ENCODE results near the gene KIF18B. TPM values are rescaled to one million over a fixed set of nuclear protein-coding genes. Genes with fewer than 3 reads are reported as not detected.

Gene KIF18B
- polyA plus RNA-seq, 2 of the 4 experiments (the other 2 are of a cell fraction) = 19.6 to 41.7 TPM

DNA sequence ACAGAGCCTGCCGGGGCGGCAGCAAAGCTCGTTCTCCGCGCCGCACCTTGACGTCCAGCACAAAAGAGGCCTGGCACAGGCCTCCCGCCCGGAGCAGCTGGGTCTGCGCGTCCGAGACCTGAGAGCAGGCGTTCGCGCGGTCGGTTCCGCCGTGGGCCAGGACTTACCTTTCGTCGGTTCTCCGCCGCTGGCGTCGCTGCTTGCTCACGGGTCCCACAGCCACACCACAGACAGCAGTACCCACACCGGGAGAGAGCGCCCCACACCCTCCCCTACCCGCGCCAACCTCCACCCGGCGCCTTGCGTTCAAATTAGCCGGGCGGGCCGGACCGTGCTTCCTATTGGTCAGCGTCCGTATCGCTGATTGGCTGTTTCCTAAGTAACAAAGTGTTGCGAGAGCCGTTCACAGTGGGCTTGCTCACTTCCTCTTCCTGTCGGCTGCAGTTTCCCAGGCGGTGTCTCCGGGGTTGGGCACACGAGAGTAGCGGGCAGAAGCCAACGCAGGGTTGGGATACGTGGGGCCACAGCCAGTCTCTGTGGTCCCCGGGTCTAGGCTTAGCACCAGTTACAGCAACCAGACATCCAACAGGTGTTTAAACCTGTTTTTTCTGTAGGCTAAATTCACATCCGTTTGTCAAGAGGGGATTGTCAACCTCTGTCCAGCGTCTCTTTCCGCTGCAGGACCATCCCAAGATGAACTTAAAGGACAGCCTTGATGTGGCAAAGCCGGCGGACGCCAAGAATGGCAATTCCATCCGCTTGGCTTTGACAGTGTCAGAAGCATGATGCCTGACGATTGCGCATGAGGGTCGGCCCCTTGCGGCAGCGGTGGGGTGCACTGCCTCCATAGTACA, at the start of gene KIF18B (continued):
- TF ChIP-seq RNF2 (IDR thresholded peaks at IDR 0.05; ENCODE audit: borderline replicate concordance, low read depth) = no peak
- TF ChIP-seq HOXB13 (CRISPR knock-in tag; IDR thresholded peaks at IDR 0.05; ENCODE audit: low read depth) = no peak
- TF ChIP-seq PHF8 (IDR thresholded peaks at IDR 0.05; ENCODE audit: borderline replicate concordance, low read depth) = peak; percentile 77; the same call in 1 of the 2 replicates
- peak; percentile 96 for TF ChIP-seq POLR2A (IDR thresholded peaks at IDR 0.05; ENCODE audit: low read length)
- TF ChIP-seq MYC (IDR thresholded peaks at IDR 0.05; ENCODE audit: borderline replicate concordance, low read length) = no peak
- no peak for TF ChIP-seq NR3C1 (IDR thresholded peaks at IDR 0.05)
- TF ChIP-seq, protein P1, sequence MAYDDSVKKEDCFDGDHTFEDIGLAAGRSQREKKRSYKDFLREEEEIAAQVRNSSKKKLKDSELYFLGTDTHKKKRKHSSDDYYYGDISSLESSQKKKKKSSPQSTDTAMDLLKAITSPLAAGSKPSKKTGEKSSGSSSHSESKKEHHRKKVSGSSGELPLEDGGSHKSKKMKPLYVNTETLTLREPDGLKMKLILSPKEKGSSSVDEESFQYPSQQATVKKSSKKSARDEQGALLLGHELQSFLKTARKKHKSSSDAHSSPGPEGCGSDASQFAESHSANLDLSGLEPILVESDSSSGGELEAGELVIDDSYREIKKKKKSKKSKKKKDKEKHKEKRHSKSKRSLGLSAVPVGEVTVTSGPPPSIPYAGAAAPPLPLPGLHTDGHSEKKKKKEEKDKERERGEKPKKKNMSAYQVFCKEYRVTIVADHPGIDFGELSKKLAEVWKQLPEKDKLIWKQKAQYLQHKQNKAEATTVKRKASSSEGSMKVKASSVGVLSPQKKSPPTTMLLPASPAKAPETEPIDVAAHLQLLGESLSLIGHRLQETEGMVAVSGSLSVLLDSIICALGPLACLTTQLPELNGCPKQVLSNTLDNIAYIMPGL (CRISPR knock-in tag; IDR thresholded peaks at IDR 0.05; ENCODE audit: borderline replicate concordance) = no peak
- peak; percentile 25 to 43; a peak in 3 of 5 replicates for TF ChIP-seq RAD21 (conservative IDR thresholded peaks at IDR 0.05 in 1 of 2, IDR thresholded peaks at IDR 0.05 in 1 of 2)
- TF ChIP-seq RARB (CRISPR knock-in tag; IDR thresholded peaks at IDR 0.05) = 0 out of 2 replicates have a peak, but pooled peaks have one; percentile 44
- no peak for TF ChIP-seq ZNF302 (CRISPR knock-in tag; IDR thresholded peaks at IDR 0.05)
- no peak for TF ChIP-seq TFCP2L1 (CRISPR knock-in tag; IDR thresholded peaks at IDR 0.05)
- TF ChIP-seq CHD4 (IDR thresholded peaks at IDR 0.05; ENCODE audit: borderline replicate concordance) = no peak
- TF ChIP-seq BHLHE40 (IDR thresholded peaks at IDR 0.05; ENCODE audit: low read depth, low read length) = no peak
- TF ChIP-seq CBX8 (IDR thresholded peaks at IDR 0.05) = no peak
- TF ChIP-seq, protein P2, sequence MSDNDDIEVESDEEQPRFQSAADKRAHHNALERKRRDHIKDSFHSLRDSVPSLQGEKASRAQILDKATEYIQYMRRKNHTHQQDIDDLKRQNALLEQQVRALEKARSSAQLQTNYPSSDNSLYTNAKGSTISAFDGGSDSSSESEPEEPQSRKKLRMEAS (IDR thresholded peaks at IDR 0.05) = peak; percentile 91
- TF ChIP-seq, protein P3, sequence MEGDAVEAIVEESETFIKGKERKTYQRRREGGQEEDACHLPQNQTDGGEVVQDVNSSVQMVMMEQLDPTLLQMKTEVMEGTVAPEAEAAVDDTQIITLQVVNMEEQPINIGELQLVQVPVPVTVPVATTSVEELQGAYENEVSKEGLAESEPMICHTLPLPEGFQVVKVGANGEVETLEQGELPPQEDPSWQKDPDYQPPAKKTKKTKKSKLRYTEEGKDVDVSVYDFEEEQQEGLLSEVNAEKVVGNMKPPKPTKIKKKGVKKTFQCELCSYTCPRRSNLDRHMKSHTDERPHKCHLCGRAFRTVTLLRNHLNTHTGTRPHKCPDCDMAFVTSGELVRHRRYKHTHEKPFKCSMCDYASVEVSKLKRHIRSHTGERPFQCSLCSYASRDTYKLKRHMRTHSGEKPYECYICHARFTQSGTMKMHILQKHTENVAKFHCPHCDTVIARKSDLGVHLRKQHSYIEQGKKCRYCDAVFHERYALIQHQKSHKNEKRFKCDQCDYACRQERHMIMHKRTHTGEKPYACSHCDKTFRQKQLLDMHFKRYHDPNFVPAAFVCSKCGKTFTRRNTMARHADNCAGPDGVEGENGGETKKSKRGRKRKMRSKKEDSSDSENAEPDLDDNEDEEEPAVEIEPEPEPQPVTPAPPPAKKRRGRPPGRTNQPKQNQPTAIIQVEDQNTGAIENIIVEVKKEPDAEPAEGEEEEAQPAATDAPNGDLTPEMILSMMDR (IDR thresholded peaks at IDR 0.05) = no peak; the same call in 2 of the 3 replicates
- TF ChIP-seq, protein P4, sequence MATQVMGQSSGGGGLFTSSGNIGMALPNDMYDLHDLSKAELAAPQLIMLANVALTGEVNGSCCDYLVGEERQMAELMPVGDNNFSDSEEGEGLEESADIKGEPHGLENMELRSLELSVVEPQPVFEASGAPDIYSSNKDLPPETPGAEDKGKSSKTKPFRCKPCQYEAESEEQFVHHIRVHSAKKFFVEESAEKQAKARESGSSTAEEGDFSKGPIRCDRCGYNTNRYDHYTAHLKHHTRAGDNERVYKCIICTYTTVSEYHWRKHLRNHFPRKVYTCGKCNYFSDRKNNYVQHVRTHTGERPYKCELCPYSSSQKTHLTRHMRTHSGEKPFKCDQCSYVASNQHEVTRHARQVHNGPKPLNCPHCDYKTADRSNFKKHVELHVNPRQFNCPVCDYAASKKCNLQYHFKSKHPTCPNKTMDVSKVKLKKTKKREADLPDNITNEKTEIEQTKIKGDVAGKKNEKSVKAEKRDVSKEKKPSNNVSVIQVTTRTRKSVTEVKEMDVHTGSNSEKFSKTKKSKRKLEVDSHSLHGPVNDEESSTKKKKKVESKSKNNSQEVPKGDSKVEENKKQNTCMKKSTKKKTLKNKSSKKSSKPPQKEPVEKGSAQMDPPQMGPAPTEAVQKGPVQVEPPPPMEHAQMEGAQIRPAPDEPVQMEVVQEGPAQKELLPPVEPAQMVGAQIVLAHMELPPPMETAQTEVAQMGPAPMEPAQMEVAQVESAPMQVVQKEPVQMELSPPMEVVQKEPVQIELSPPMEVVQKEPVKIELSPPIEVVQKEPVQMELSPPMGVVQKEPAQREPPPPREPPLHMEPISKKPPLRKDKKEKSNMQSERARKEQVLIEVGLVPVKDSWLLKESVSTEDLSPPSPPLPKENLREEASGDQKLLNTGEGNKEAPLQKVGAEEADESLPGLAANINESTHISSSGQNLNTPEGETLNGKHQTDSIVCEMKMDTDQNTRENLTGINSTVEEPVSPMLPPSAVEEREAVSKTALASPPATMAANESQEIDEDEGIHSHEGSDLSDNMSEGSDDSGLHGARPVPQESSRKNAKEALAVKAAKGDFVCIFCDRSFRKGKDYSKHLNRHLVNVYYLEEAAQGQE (IDR thresholded peaks at IDR 0.05) = peak; percentile 86
- no peak for TF ChIP-seq HOXB5 (CRISPR knock-in tag; IDR thresholded peaks at IDR 0.05)
- TF ChIP-seq, protein P5, sequence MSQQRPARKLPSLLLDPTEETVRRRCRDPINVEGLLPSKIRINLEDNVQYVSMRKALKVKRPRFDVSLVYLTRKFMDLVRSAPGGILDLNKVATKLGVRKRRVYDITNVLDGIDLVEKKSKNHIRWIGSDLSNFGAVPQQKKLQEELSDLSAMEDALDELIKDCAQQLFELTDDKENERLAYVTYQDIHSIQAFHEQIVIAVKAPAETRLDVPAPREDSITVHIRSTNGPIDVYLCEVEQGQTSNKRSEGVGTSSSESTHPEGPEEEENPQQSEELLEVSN (IDR thresholded peaks at IDR 0.05; ENCODE audit: borderline replicate concordance, low read depth) = no peak; the same call in 1 of the 2 replicates
- peak; percentile 26; the same call in 1 of the 3 replicates for TF ChIP-seq SMC3 (IDR thresholded peaks at IDR 0.05)
